Measurements from ENCODE around the gene CLEC3B.

Gene CLEC3B

GRCh38 chr3:45027441-45027840 lies 1.3 kb downstream of the CLEC3B start:
- TF ChIP-seq, protein P1, sequence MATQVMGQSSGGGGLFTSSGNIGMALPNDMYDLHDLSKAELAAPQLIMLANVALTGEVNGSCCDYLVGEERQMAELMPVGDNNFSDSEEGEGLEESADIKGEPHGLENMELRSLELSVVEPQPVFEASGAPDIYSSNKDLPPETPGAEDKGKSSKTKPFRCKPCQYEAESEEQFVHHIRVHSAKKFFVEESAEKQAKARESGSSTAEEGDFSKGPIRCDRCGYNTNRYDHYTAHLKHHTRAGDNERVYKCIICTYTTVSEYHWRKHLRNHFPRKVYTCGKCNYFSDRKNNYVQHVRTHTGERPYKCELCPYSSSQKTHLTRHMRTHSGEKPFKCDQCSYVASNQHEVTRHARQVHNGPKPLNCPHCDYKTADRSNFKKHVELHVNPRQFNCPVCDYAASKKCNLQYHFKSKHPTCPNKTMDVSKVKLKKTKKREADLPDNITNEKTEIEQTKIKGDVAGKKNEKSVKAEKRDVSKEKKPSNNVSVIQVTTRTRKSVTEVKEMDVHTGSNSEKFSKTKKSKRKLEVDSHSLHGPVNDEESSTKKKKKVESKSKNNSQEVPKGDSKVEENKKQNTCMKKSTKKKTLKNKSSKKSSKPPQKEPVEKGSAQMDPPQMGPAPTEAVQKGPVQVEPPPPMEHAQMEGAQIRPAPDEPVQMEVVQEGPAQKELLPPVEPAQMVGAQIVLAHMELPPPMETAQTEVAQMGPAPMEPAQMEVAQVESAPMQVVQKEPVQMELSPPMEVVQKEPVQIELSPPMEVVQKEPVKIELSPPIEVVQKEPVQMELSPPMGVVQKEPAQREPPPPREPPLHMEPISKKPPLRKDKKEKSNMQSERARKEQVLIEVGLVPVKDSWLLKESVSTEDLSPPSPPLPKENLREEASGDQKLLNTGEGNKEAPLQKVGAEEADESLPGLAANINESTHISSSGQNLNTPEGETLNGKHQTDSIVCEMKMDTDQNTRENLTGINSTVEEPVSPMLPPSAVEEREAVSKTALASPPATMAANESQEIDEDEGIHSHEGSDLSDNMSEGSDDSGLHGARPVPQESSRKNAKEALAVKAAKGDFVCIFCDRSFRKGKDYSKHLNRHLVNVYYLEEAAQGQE (IDR thresholded peaks at IDR 0.05; ENCODE audit: insufficient replicate concordance, low read depth) = no peak
- TF ChIP-seq GABPA (IDR thresholded peaks at IDR 0.05; ENCODE audit: low read depth) (no peak), SPI1 (IDR thresholded peaks at IDR 0.05; ENCODE audit: borderline replicate concordance, low read depth) (no peak), CTCF (IDR thresholded peaks at IDR 0.05; ENCODE audit: insufficient read depth, low read length) (no peak), POLR2AphosphoS5 (IDR thresholded peaks at IDR 0.05; ENCODE audit: low read depth) (no peak)
- H3K27ac ChIP-seq (replicated peaks) = no peak overlapping the region
- no peak overlapping the region for H3K4me3 ChIP-seq (replicated peaks; ENCODE audit: insufficient read depth, low read length)
- no peaks in the 10 kb centered on the region for H3K27me3 ChIP-seq (ENCODE audit: insufficient read depth, poor library complexity, severe bottlenecking)
- no peak for DNase-seq (ENCODE audit: low read depth in 1 of 2, low spot score in 1 of 2)

DNA sequence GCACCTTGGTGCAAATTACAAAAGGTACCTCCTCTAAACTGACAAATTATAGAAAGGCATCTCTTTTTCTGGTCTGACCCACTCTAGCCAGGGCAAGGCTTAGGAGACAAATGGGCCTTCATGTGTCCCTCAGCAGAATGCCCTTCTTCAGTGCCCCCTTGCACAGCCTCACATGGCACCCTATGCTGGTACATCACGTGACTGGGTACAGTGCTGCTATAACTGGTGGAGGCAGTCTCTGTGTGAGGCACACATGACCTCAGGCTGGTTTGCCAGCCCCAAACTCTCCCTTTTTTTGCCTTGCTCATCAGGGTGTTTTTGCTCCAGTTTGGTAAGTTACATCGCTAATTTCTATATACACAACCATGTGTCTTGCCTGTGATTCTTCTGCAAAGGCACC lies 3.1 kb downstream of the CLEC3B start:
- Histone ChIP-seq H3K4me3 (replicated peaks; ENCODE audit: insufficient read depth, low read length) (no peak overlapping the region), H3K27me3 (ENCODE audit: insufficient read depth, poor library complexity, severe bottlenecking) (no peaks in the 10 kb centered on the region), H3K27ac (replicated peaks) (no peak overlapping the region)
- no peak for TF ChIP-seq SPI1 (IDR thresholded peaks at IDR 0.05; ENCODE audit: borderline replicate concordance, low read depth)
- no peak for DNase-seq (ENCODE audit: low read depth in 1 of 2, low spot score in 1 of 2)

GRCh38 chr3:45029661-45030060 lies 3.6 kb downstream of the CLEC3B start:
- no peak for DNase-seq (ENCODE audit: low read depth in 1 of 2, low spot score in 1 of 2)
- TF ChIP-seq POLR2AphosphoS5 (IDR thresholded peaks at IDR 0.05; ENCODE audit: low read depth) (no peak), GABPA (IDR thresholded peaks at IDR 0.05; ENCODE audit: low read depth) (no peak), SPI1 (IDR thresholded peaks at IDR 0.05; ENCODE audit: borderline replicate concordance, low read depth) (no peak), CTCF (IDR thresholded peaks at IDR 0.05; ENCODE audit: insufficient read depth, low read length) (no peak)
- TF ChIP-seq, protein P1 (IDR thresholded peaks at IDR 0.05; ENCODE audit: insufficient replicate concordance, low read depth) = no peak
- Histone ChIP-seq H3K4me3 (replicated peaks; ENCODE audit: insufficient read depth, low read length) (no peak overlapping the region), H3K27ac (replicated peaks) (no peak overlapping the region), H3K27me3 (ENCODE audit: insufficient read depth, poor library complexity, severe bottlenecking) (no peaks in the 10 kb centered on the region)

DNA sequence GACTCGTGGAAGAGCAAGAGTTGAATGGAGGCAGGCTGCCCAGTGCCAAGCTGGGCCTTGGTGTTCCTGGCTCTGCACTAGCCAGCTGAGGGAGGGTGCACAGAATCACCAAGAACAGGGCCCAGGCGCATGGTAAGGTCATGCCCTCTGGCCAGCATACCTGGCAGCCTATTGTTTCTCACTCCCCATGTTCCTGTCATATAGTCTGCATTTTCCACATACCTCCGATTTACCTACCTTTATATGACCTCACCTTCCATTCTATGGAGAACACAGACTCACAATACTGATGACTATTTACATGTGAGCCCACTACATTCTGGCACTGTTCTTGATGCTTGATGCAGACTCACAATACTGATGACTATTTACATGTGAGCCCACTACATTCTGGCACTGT lies 5.4 kb downstream of the CLEC3B start:
- no peak for DNase-seq (ENCODE audit: low read depth in 1 of 2, low spot score in 1 of 2)
- Histone ChIP-seq H3K27ac (replicated peaks) (no peak overlapping the region), H3K27me3 (ENCODE audit: insufficient read depth, poor library complexity, severe bottlenecking) (no peaks in the 10 kb centered on the region), H3K4me3 (replicated peaks; ENCODE audit: insufficient read depth, low read length) (no peak overlapping the region)
- TF ChIP-seq GABPA (IDR thresholded peaks at IDR 0.05; ENCODE audit: low read depth) (no peak), POLR2AphosphoS5 (IDR thresholded peaks at IDR 0.05; ENCODE audit: low read depth) (no peak), CTCF (IDR thresholded peaks at IDR 0.05; ENCODE audit: insufficient read depth, low read length) (no peak), SPI1 (IDR thresholded peaks at IDR 0.05; ENCODE audit: borderline replicate concordance, low read depth) (no peak)
- TF ChIP-seq, protein P1 (IDR thresholded peaks at IDR 0.05; ENCODE audit: insufficient replicate concordance, low read depth) = no peak
